Measurements from ENCODE around the gene NOP9.

NOP9 gene

DNA sequence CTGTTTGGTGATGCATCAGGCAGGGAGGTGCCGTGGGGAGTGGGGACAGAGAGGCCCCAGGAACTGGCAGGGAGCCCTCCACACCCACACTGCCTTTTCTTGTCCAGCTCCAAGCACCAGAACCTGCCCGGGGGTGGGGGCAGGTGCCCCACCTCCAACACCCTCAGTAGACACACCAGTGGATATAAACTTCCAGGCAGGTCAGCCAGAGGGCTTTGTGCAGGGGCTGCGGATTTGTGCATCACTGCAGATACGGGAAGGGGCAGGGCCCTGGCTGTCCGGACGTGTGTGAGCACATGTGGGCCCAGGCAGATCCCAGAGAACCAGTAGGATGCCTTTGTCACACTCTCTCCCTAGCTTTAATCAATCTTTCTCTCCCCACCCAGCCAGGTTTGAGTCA is 35.4 kb upstream of the NOP9 start:
- no peak for DNase-seq

DNA sequence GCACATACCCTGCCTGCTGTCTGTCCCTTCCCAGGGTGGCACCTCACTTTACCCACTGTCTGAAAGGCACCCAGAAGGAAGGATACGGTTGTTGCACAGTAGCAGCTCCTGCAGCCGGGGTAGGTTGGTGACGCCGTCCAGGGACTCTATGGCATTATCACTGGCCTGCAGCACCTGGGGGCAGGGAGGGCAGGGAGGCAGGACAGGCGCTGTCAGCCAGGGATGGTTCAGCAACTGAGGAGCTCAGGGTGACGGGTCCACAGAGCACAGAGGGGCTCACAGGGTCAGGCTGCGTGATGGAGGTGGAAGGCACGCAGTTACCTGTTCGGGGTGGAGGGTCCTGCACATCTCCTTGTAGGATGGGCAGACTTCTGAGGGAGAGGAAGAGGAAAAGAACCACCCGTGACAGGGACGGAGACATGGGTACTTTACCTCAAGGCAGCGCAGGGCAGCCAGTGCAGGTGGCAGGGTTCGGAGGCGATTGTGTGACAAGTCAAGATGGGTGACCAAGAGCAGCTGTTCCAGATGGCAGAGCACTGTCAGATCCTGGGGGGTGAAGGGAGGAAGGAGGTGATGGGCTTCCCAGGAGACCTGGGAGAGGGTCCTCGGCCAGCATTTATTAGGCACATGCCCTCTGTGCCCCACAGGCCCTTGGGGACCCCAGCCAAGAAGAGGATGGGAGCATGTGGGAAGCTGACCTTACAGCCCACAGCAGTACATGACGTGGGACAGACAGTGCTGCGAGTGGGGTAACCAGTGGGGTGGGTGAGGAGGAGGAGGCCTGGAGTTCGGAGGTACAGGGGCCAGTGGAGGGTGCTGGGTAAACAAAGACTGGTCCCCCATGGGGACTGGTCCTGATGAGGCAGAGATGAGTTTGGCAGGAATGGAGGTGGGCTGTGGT is 33.1 kb upstream of the NOP9 start:
- no peak for DNase-seq

DNA sequence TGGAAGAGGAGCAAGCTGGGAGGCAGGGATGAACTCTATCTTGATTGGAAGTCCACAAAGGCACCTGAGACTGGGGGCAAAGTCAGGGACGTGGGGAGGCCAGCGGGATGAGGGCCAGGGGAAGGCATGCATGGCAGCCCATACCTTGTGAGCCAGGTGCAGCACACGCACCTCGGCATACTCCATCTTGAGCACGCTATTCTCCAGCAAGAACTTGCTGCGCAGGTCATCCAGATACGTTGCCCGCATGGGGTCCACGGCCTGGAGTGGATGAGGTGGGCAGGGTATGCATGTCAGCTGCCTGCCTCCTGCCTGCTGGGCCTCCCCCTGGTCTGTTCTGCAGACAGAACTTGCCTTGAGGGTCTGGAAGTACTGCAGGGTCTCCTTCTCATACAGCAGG is 32.1 kb upstream of the NOP9 start:
- no peak for DNase-seq

DNA sequence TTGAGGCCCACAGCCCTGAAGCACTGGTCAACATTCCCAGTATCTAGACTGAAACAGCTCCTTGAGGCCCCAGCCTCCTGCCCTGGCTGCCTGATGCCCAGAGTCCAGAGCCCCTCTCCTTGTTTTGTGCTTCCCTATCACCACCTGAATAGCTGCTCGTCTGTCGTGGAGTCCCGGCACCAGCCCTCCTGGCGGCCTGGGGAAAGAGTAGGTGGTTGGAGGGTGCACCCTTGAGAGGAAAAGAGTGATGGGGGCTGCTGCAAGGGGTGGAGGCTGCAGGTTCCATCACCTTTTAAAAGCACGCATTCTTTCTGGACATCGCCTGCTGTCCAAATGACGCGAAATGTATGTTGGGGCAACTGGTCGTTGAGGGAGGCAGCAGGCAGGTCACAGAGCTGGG is 31.4 kb upstream of the NOP9 start:
- no peak for DNase-seq

DNA sequence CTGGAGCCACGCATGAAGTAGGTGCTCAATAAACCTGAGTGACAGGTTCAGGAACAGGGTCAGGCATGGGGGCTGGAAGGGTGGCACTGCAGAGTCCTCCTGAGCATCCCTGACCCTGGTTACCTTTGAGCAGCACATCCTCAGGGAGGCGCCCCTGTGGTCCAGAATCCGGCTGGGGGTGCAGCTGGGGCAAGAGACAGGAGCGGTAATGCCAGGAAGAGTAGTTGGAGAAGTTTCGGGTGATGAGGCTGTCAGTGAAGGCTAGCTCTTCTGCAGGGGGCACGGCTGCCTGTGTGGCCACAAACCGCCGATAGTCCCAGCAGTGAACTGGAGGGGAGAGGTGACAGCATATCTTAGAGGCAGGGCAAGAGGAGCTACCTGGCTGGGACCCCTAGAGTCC is 30.3 kb upstream of the NOP9 start:
- DNase-seq, result no peak

DNA sequence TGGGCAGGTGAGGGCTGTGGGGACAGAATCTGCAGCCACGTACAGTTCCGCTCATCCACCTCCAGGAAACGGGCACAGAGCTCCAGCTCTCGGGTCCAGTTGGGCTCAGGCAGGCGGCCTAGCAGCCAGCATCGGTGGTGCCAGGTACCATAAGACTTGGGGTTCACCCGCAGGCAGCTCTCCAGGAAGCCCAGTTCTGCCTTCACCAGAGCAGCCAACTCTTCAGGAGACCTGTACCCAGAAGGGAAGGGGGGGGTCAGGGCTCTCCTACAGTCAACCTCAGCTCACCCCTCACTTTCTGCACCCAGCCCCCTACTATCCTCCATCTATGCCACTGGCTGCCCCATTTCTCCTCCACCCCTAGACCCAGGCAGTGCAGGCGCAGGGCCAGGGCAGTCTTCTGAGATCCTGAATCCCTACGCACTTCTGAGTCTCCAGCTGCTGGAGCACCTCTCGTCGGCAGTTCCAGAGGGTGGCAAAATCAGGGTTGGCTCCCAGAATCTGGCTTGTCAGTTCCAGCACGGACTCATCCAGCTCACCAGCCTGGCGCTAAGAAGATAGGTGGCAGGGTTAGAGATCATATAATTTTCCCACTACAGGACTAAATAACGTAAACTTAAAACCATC is 29.6 kb upstream of the NOP9 start:
- no peak for DNase-seq

DNA sequence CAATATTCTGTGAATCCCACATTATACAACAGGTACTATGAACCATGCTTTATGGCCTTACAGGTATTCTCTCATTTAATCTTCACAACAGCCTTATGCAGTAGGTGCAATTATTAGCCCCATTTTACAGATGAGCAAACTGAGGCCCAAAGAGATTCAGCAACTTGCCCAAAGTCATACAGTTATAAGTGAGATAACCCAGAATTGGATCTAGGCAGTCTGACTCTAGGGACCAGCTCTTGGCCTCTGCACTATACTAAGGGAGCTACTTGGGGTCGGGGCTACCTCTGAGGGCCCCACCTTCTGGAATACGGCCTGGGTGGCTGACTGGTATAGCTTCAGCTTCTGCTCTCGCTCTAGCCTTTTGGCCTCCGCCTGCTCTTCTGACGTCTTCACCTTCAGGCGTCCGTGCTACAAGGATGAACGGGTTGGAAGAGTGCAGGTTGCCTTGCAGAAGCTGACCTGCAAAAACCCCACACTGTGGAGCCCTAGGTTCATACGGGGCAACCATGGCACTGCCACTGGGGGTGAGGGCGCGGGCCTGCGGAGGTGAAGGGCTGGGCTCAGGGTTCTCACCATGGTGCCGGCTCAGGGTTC is 29.0 kb upstream of the NOP9 start:
- DNase-seq, result no peak

DNA sequence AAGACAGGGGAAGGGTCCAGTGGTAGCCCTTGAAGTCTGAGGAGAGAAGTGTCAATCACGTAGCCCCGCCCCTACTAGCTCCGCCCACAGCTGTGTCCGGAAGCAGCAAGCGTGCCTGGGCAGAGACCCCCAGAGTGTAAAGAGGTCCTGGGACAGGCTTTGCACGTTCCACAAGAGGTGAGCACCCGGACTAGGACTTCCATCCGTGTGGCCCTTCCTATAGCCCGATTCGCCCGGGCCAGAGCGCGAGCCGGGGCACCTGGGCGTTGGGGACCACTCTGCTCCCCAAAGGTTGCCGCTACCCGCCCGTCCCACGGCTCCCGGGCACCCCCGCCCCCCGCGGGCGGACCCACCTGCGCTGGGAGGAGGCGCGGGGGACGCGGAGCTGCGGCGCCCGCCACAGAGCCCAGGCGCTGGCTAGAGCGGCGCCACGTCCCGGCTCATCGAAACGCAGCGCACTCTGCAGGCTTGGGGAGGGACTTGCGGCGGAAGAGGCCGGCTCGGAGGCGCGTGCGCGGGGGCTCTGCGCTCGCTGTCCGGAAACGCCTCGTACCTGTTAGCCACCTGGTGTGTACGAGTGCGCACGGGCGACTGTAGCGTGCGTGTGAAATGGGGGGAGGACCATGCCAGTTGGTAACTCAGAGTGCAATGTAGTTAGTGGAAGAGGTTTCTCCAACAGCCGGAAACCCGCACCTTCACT is 28.4 kb upstream of the NOP9 start, which contains the start of gene RABGGTA:
Gene RABGGTA (minus strand): TSS at position 464 of the 700 bp plus-strand sequence. CDS start 482 bp downstream, outside the sequence.
- peak; percentile 89 to 96 (median 92) for DNase-seq

DNA sequence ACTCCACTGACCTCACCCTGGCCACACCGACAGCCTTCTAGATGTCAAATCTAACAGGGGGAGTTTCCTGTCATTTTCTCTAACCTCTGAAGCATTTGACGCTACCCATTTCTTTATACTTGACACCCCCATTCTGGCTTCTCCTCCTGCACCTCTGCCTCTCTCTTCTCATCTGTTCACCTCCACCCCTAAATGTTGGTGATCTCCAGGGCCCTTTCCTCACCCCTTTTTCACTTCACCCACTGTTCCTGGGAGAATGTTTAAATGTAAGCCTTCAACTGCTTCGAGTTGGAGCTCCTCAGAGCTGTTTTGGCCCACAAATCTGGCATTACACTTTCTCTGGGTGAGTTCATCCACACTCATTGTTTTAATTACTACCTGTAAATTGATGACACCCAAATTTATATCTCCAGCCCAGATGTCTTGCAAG is 27.8 kb upstream of the NOP9 start:
- DNase-seq, result no peak

DNA sequence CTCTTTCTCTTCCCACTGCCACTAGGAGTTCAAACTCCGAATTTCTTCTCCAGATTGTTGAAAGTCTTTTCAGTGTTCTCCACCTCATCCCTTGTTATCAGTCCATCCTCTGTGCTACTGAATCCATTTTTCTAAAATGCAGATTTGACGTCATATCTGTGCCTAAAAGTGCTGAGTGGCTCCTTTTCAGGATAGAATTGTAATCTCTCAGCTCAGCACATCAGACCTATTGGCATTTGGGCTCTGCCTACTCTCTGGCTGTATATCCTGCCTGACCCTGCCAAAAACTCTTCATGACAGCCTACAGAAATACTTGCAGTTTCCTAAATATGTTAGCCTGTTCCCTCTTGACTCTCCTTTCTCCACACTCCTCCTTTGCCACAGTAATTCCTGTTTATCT is 27.2 kb upstream of the NOP9 start:
- DNase-seq, result peak in 2 of 4 experiments; percentile 31 to 41

DNA sequence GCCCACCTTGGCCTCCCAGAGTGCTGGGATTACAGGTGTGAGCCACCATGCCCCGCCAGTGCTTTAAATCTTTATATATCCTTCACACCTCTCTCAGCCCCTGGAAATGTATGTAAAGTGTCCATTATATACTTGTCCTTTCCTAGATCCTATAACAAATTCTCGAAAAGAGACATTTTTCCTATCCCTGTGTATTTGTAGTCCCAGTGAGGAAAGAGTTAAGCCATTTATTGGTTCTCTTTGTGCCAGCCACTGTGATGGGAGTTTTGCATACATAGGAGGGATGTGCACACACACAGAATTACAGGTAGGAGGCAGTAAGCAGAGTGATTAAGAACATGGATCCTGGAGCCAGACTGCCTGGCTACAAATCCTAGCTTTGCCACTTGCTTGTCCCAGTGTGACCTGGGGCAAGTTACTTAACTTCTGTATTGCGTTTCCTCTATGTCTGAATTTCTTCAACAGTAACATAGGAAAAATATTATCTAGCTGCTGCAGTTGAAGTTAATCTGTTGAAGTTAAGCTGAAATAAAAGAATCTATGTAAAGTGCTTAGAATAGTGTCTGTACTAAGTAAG is 26.1 kb upstream of the NOP9 start:
- DNase-seq, result peak; percentile 43 to 68 (median 65)

DNA sequence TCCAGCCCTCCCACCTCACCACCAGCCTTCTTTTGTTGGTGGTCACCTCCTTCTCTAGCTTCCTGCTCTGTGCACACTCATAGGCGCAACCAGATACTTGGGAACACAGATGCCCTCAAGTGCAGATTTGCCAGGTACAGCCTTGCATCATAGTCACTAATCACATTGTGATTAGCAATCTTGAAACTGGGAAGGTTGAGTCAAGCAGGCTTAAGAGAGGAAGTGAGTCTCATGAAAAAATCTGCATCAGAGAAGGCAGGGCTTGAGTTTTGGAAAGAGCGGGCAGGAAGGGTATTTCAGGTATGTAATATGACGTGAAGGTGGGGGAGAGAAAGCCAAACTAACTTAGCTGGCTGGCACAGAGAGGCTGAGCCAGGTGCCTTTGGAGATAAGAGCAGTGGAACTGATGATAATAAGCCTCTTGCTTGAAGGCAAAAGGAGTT is 25.5 kb upstream of the NOP9 start:
- DNase-seq, result peak; percentile 59 to 86 (median 76)

DNA sequence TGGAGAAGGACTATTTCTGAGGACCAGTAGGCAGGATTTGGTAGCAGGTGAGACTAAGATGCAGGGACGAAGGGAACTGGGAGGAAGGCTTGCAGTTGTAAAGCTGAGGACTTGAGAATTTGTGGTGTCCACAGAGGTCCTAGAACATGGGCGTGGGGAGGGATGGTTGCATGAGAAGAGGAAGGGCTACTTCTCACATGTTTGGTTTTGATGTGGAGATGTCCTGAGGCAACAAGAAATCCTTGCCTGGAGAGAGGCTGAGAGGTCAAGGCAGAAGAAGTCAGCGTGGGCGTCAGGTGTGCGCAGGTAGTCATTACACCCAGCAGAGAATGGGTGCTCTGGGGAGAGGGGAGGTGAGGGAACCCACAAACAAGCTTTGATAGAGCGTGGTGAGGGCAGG is 22.6 kb upstream of the NOP9 start:
- DNase-seq, result peak; percentile 34 to 74 (median 68)

DNA sequence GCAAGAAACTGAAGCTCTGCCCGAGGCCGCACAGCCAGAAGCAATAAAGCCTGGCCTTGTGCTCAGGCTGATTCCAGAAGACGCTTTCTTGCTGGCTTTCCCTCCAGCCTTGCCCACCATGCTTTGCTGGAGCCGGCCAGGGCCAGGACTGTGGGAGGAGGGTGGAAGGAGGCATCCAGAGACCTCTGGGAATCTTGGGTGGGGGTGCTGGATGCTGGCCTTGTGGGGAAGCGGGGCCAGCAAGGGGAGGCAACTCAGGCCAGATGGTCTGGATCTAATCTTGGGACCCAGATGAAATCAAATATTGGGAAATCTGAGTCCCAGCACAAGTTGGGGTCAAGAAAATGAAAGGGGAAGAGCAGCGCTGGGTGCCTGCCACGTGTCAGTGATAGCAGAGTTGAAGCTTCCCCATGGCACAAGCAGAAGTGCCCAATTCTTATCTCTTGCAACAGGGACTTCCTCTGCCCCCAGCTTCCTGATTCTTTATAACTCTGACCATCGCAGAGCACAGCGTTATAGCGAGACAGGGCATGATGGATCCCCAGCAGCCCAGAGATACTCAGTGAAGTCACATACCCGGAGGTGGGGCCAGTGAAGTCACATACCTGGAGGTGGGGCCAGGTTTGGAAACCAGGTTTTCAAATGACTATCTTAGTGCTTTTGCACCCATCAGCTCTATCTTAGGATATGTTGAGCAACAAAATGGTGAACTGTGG is 21.9 kb upstream of the NOP9 start:
- DNase-seq, result peak; percentile 79 to 94 (median 90)

DNA sequence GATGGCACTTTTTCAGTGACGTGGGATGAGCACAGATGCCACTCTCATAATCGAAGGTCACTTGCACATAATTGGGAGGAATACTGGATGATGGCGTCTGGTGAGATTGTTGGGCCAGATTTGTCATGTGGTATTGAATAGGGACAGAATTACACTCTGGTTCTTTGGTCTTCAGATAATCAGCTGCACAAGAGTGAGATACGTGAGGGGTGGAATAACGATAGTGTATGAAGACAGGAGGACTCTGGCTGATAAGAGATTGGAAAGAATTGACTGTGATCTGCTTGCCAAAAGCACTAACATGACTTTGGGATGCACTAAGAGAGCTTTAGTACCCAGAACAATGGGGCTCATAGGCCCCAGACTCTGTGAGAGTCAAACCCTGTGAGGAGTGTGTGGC is 21.2 kb upstream of the NOP9 start:
- no peak for DNase-seq

DNA sequence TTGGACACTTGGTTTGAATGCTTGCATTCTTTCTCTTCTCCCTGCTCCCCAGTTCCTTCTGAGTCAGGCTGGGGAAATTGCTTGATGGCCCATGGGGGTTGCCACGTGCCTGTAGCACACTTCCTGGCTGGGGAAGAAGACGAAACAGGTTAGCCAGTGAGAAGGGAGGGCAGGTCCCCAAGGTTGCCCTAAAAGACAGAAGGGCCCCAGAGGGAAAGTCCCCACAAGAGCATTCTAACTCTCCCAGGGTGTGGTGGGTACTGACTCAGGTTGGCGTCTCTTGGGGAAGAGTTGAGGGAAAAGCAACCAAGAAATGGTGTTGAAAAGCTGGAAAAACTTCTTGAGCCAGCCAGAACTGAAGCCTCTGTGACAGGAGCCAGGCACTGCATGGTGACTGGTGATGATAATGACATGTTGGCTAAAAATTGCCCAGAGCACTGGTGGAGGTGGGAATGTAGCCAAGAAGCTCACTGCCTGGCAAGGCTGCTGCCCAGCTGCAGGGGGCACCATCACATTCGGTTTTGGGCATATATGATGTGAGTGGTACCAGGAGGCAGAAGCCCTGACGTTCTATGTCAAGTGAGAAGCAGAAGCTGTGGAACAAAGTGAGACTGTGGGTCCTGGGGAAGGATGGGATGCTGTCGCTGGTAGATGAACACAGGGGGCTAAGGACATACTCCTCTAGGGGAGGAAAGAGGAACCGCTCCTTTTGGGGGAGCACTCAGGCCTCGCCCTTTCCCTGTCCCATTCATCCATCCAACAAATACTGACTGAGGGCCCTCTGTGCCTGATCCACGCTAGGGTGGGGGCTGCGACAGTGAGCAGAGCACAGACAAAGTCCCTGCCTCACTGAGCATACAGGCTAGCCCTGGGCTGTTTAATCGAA is 20.1 kb upstream of the NOP9 start:
- peak; percentile 48 to 70 (median 64) for DNase-seq

DNA sequence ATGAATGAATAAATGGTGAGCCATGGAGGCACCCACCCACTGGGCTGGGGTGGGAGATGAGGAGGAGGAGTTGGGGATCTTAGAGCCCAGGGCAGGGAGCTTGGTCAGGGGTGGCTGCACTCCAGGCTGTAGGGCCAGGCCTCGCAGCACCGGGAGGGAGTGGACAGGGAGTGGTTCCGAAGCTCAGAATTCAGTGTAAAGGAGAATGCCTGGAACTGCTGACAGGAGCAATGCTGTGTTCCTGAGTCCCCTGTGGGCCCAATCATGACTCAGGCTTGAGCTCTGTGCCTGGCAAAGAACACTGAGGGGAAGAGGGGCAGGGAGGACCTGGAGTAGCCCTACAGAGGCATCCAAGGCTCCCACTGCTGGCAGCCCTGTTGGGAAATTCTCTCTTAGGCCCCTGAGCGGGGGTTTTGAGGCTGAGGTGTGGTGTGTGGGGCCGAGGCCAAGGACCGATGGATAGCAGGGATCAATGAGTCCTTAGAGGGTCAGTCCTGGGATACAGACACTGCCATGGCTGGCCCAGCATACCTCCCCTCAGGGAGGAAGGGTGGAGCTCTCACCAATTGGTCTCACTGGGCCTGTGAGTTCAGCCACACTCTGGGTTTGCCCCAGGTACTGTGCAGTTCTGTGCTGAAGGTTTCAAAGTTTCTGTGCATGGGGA is 18.7 kb upstream of the NOP9 start:
- DNase-seq, result peak in 3 of 4 experiments; percentile 21 to 23 (median 21)

DNA sequence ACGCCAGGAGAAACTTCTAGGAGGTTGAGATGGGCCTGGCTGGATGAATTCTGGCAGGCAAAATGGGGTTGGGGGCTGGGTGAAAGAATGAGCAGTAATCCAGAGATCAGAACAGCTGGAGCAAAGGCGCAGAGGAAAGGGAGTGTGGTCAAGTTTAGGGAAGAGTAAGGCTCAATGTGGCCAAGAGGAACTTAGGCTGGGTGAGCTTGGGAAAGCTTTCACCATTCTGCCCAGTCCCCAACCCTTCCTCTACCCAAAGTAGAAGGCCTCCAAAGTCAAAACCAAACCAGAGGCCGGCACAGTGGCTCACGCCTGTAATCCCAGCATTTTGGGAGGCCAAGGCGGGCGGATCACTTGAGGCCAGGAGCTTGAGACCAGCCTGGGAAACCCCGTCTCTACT is 18.0 kb upstream of the NOP9 start:
- DNase-seq, result peak; percentile 35 to 75 (median 66)

DNA sequence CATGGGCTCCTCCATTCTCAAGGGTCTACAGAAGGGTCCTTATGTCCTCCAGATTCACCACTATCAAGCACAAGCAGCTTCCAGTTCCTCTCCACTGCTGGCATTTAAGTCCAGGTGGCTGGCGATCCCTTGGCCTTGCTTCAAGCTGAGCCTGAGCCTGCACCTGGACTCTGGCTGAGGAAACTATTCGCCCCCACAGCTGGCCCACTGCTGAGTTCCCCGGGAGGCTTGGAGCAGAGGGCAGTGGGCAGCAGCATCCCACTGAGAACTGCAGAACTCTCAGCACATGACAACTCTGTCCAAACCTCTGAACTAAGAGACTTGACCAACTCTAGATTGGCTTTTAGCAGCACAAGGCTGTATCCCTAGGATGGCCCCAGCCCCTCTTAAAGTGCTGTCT is 16.9 kb upstream of the NOP9 start:
- peak in 2 of 4 experiments; percentile 53 to 60 for DNase-seq

Measured in suppressor macrophage (primary cell).